ENCODE measurements around the gene P2RY6.

The P2RY6 gene

DNA sequence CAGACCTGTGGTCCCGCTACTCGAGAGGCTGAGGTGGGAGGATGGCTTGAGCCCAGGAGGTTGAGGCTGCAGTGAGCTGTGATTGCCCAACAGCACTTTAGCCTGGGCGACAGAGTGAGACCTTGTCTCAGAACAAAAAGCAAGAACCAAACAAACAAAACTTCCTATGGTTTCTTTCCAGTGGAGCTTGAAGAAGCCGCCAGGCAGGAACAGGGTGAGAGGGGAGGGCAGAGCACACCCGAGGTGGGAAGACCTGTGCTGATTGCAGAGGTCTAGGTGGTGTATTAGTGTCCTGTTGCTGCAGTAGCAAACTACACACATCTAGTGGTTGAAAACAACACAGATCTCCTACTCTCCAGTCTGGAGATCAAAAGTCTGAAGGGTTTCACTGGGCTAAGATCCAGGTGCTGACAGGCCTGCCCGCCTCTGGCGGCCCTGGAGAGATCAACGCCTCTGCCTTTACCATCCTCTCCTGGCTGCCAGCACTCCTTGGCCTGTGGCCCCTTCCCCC lies 46.4 kb downstream of the P2RY6 start:
- no peak for DNase-seq (ENCODE audit: low spot score)

DNA sequence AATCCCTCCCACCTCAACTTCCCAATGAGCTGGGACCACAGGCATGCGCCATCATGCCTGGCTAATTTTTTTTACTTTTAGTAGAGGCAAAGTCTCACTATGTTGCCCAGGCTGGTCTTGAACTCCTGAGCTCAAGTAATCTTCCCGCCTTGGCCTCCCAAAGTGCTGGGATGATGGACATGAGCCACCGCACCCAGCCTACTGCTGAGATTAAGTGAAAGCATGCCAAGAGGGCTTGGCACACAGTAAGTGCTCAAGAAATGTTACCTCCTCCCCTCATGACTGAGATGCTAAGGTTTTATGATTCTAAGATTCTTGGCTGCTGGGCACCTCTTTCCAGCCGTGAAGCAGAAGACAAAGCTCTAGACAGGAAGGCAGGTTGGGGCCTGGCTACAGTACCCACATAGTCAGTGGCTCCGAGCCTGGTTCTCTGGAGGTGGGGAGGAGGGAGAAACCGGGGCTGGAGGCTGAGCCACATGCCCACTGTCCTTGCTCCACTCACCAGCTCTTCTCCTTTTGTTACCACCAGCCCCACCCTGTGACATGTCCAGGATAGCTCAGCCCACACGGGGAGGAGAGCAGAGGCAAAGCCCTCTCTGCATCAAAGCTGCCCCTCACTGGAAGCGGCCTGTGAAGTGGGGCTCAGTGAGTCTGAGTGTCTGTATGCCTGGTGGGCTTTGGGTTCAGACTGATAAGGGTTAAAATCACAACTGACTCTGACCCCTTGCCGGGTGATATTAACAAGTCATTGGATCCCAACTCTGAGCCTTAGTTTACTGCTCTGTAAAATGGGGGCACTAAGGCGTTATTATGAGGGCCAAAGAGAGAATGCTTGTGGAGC lies 48.8 kb downstream of the P2RY6 start:
- DNase-seq (ENCODE audit: low spot score) = no peak

DNA sequence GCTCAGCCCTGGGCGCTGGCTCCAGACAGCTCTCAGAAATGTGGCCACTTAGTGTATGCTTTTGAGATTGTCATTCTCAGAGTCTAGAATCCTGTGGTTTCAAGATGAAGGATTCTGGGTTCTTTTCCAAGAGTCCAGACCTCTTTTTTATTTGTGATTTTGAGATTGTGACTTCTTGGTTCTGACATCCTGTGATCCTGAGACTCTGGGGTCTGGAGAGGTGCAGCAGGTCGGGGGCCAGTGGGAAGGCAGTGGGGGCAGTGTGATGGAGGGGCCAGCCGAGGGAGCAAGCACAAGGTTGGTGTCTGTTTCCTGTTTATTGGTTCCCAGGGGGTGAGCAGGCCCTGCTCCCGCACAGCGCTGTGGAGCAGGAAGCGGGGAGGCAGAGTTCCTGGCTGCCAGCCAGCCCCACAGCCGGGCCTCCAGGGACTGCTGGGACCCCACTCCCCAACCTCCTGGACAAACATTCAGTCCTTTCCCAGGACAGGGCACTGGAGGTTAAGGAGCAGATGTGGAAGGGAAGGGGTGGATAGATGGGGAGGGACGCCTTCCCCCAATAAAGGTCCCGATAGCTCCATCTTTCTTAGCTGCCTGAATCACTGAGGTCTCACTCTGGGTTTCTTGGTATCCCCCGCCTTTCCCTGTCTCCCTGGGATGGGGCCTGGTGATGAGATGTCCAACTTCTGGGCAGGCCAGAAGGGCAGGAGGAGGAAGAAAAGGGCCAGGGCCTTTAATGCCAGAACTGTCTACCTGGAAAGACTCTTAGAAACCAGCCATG lies 49.7 kb downstream of the P2RY6 start:
- peak; percentile 55 for DNase-seq (ENCODE audit: low spot score)

DNA sequence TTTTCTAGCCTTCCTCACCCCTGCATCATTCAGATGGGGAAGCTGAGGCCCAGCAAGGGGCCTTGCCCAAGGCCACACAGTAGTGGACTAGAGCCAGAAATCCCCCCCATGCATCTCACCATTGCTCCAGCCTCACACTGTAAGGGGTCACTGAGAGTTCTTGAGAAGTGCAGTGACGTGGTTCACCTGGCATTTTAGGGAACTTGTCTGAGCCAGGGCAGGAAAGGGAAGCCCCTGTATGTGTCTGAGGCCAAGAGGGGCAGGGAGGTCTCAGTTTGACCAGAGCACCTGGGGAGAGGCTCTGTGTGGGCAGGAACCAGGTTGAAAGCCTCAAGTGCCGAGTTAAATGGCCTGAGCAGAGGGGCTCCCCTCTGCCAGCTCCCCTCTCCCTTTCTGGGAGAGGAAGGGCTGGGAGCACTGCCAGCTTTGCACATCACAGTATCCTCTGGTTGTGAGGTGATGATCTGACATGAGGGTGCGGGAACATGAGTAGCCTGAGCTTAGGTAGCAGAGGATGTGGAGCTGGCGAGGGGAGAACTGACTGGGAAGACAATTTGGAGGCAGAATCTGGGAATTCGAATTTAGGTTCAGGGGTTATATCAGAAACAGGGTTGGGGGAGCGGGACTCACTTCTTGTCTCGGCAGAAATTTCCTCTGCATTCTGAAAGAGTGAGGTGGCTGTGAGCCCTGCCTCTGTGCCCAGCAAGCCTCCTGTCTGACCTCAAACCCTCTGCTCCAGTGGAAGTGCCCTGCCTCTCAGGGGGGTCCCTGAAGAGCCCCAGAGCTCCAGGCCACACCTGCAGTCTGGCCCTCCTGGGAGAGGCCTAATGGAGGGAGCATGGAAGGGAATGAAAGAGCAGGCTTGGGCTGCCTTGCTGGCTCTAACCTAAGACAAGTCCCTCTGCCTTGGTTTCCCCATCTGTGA lies 50.5 kb downstream of the P2RY6 start:
- DNase-seq (ENCODE audit: low spot score) = no peak

DNA sequence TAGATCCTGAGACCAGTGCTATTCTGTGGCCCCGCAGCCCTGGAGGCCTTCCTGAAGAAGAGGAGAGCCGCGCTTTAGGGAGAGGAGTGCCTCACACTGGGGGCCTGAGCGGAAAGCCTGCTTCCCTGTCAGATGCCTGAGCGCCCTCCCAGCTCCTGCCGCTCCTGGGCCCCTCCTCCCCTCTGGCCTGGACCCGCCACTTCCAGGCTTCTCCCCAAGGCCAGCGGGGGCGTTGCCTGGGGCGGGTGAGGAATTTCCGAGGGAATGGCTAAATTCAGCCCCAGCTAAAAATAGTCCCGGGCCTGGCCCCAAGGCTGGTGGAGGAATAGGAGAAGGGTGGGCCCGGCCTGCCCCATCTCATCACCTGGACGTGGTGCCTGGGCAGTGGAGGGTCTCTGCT lies 51.3 kb downstream of the P2RY6 start:
- DNase-seq (ENCODE audit: low spot score) = peak; percentile 93

DNA sequence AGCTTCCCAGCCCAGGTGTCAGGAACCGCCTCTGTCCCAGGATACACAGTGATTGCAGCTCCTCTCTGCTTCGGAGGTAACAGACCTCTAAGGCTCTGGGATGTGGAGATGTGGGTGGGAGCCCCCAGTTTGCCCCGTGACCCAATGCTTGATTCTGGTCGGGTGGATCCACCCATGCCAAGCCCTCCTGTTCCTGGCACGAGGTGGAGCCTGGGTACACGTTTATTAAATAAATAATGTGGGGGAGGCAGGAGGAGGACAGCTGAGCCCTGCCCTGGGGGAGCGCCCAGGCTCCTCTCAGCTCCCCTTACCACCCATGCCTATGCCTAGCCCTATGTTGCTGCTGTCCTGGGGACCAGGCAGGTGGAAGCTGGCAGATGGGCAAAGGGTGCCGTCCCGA lies 52.0 kb downstream of the P2RY6 start:
- DNase-seq (ENCODE audit: low spot score) = no peak

DNA sequence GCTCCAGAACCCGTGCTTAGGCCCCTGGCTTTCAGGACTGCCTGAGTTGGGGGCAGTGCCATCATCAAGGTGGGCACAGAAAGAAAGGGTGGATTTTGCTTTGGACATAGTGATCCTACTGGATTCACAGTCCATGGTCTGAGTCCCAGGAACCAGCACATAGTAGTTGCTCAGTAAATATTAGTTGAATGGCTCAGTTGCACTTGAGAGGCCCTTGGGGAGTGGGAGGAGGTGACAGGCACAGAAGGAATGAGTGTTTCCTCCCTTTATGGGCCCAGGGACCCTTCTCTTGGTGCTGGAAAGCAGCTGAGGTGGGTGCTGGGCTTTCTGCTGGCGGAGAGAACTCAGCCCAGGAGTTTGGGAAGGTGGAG lies 52.5 kb downstream of the P2RY6 start:
- no peak for DNase-seq (ENCODE audit: low spot score)

DNA sequence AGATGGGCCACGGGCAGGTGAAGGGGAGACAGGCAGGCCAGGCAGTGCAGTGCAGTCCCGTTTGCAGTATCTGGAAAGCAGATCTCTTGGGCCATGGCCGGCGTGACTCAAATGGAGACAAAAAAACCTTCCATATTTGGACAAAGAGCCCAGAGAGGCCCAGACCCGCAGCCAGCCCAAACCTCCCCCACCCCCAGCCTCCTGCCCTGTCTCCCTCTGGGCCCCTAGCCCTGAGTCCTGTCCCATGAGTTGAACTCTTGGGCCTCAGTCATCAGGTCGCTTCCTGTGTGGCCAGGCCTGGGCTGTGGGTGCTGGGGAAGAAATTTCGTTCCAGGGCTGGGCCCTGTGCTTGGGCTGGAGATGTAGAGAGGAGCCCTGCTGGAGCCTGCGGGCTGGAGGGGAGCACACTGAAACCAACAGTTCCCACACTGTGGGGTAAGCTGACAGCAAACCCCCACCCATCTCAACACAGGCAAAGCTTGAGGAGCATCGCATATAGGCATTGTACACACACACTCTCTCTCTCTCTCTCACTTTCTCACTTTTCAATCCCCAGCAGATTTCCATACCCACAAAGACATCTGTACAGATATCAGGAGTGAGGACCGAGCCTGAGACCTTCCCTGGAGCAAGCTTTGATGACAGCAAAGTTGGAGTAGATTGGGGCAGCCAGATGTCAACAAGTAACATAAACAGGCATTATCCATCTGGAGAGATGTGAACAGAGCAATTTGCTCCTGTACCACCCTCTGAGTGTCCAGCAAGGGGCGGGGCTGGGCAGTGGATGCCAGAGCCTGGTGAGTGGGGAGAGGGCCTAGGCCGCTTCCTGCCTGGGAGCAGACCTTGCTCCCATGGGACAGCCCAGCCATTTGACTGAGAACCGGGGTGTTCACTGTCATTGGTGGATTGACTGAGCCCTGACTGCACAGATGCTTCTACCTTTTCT lies 53.2 kb downstream of the P2RY6 start:
- no peak for DNase-seq (ENCODE audit: low spot score)

DNA sequence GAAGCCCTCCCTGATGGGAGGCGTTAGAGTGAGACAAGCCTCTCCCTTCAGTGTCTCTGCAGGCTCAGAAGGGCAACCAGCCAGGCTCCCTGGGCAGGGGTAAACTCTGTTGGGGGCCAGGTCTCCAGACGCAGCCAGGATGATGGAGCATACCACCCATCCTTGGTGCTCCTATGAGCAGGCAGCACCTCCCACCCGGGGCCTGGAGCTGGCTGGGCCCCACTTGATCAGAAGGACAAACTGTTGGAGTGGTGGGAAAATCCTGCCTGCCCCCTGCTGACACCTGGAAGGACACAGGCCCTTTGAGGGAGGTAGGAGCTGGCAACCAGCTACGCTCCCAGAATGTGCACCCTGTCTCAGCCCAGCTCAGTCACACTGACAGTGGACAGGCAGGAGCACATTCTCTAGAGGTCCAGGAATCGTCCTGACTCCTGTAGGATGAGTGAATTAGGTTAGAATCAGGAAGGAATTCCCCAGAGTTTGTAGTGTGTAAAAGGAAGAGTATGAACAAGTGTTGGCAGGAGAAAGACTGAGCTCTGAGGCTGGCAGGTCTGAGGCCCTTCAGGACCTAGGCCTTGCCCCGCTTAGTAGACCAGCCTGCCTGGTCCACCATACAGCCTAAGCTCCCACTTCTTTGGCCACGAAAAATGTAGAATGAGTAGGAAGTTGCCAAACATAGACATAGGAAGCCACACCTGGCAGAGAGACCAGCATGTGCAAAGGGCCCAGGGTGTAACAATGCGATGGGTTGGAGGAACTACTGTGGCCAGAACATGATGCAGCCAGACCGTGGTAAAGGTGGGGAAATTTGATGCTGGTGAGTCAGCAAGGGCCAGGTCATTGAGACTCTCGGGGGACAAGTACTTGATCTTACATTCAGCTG lies 55.0 kb downstream of the P2RY6 start:
- no peak for DNase-seq (ENCODE audit: low spot score)

DNA sequence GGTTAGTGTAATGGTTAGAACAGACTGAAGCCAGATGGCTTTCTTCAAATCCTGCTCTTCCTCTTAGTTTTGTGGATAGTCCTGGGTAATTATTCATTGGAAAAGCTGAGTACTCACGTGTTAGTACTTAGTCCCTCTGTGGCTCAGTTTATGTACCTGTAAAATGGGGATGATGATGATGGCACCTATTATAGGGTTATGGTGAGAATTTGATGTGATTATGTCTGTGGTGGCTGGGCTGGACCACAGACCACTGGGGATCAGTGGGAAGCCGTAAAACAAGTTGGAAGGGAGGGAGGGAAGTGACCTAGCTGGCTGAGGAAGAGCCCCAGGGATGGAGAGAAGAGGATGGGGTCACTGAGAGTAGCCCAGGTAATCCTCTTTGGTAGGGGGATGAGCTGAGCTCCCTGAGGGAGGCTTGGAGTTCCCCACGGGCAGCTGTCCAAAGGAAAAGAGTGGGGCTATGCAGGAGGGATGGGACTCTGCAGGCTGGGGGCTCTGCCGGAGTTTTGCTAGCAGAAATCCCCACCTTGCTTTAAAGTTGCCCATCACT lies 55.8 kb downstream of the P2RY6 start:
- DNase-seq (ENCODE audit: low spot score) = no peak

DNA sequence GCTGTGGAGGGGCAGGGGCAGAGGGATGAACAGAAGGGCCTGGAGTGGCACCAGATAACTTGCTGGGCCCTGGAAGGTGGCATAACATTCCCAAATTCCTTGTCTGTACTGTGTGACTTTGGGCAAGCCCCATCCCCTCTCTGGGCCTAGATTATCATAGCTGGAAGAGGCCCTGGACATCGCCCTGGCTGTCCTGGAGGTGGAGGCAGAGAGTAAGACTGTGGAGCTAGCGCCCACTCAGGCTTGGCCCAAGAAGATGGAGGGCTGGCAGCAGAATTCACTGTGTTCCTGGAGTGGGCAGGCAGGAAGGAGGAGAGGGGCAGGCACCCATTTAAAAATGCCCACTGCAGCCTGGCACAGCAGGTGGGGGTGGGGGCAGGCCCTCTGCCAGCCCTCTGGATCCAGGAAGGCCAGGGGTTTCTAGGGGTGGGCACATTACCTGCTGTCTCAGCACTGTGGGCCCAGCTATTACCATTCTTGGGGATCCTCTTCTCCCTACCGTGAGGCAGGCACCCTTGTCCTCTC lies 58.5 kb downstream of the P2RY6 start:
- DNase-seq (ENCODE audit: low spot score) = peak; percentile 62

DNA sequence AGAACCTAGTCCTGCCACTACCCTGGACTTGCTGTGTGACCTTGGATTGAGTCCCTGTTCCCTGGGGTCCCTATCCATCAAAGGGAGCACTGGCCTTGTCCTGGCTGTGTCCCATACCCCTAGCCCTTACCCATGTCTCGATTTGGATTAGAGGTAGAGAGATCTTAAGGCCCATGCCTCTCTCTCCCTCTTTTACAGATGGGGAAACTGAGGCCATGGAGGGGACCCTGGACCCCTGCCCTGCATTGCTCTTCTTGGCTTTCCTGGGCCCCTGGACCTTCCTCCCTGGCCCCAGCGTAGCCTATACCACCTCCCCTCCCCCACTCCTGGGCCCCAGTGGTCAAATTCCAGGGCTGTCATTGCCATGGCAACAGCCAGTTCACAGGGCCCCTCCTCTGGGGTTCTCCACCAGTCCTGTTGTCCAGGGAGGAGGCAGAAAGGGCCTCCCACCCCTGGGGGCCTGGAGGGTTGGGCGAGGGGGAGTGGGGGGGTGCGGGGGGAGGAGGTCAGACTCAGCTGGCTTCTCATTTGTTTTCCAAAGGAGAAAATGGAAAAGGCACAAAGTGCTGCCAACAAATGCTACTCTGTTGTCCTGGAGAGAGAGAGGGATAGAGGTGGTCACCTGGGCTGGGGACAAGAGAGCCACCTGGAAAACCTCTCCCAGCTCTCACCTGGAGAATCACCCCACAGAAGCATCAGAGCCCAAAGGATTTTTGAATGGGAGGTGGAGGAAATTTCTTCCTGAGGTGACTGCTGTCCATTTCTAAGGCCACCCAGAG lies 59.2 kb downstream of the P2RY6 start:
- no peak for DNase-seq (ENCODE audit: low spot score)

DNA sequence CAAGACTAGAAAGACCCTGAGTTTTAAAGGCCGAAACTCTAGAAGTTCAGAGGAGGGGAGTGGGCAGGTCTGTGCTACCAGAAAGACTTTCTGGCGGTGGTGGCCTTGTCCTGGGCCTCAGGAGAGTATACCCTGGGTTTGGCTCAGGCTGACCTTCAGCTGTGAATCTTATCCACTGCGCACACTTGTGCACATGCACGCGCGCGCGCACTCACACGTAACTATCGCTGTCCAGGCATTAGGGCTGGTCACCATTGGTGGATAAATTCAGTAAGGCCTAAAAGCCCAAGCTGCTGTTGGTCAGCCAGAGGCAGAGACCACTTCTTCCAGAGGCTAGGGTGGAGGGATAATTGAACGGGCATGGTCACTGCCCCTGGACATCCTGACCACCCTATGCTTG lies 61.0 kb downstream of the P2RY6 start:
- no peak for DNase-seq (ENCODE audit: low spot score)

DNA sequence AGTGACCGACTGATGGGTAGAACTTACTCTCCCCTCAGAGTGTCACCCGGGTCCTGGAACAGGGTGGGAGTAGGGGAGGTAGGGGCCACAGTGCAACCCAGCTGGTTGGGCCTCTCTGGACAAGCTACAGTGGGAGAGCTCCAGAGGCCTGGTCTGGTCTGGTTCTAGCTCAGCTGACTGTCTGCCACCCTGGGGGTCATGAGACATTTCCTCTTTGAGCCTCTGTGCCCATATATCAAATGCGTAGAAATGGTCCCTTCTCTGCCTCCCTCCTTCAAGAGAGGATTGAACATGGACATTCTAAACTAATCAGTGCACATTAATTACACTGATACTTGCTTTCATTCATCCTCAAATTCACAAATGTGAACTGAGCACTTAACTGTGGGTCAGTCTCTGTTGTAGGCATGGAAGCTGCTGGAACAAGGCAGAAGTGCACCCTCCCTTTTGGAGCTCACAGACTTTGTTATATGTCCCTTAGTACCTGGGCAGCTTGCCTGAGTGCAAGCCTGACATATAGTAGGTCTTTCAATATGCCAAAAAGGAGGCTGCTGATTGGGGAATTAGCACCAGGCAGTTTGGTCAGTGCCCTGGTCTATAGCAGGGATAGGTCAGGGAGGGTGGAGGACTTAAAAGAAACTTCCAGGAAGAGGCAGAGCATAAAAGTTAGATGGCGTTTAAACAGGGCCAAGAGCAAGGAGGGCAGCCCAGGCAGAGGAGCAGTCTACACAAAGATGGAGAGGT lies 61.7 kb downstream of the P2RY6 start:
- DNase-seq (ENCODE audit: low spot score) = no peak

DNA sequence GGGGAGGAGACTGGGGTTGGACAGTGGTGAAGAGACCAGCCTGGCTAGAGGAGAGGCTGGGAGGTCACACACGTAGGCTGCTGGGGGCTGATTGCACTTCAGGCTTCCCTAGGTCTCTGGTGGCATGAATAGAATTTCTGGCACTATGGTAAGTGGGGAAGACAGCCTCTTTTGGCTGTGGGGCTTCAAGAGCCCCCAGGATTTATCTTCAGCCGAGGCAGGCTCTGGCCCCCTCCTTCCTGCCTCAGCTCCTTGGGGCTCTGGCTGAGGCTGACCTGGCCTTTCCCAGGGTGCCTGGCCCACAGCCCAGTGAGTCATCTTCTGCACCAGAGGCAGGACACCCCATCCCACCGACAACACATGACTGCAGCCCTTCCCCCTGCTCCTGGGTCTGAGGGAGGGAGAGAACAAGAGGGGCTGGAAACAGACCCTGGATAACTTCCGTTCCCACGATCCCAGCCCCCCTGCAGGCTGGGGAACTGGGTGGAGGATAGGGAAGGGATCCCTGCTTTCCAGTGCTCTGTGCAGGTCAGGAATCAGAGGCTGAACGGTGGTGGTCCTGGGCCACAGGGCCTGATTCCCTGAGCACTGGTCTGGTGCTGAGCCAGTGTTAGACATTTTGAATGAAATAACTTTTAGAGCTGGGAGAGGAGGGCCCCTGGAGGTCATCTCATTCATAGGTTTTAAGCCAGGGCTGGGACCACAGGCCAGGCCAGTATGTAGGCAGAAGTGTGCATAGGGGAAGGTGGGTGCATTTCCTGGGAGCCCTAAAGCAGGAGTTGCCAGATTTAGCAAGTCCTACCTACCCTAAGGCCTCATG lies 62.5 kb downstream of the P2RY6 start:
- DNase-seq (ENCODE audit: low spot score) = peak; percentile 87

DNA sequence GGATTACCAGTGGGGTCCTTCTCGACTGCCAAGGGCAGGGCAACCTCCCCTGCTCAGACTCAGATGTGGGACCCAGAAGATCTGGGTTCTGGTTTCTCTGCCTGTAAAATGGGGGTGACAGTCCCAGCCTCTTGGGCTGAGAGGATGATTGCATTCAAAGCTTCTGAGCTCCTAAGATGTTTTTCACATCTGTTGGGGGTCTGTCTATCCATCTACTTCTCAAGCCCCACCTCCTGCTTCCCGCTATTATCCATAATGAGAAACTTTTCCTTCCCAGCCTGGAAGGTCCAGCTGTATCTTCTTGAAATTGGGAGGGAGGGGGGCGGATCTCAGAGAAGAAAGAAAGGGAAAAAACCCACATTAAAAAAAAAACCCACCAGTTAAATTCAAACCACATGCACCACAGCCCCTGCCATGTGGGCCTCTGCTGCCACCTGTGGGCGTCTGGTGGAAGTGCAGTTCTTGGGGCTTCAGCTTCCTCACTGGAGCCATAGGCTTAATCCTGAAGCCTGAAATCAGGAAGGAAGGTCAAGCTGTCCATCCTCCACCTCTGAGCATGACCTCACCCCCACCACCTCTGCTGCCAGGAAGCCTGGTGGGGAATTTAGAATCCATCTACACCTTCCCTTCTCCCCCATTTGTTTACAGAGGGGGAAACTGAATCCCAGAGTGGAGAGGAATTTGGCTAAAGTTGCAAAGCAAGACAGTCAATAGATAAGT lies 63.2 kb downstream of the P2RY6 start:
- peak; percentile 91 for DNase-seq (ENCODE audit: low spot score)
